HG03103 (cell line): Measurements from ENCODE around the gene SYNDIG1.

Source experiments
- ATAC-seq: cut with Tn5 transposase; IDR thresholded peaks from one replicate; pipeline ENCODE4 v1.9.1; 2021; ENCODE audit warnings: low read depth; ENCODE audit not compliant: unreplicated experiment

SYNDIG1 gene

GRCh38 chr20:24518515-24518914 is 49.1 kb downstream of the SYNDIG1 start:
- no peak for ATAC-seq

GRCh38 chr20:24519476-24519875 is 50.0 kb downstream of the SYNDIG1 start:
- no peak for ATAC-seq

GRCh38 chr20:24521032-24521431 is 51.6 kb downstream of the SYNDIG1 start:
- no peak for ATAC-seq

GRCh38 chr20:24522452-24523330 is 53.3 kb downstream of the SYNDIG1 start:
- ATAC-seq, result no peak

GRCh38 chr20:24523661-24524060 is 54.2 kb downstream of the SYNDIG1 start:
- ATAC-seq, result no peak

- no peak for ATAC-seq
Observed at GRCh38 chr20:24528583-24529368, 59.3 kb downstream of the SYNDIG1 start.

- ATAC-seq, result no peak
Observed at GRCh38 chr20:24529369-24529719, 59.9 kb downstream of the SYNDIG1 start.

GRCh38 chr20:24530131-24530680 is 60.8 kb downstream of the SYNDIG1 start:
- ATAC-seq, result no peak

GRCh38 chr20:24531202-24531601 is 61.8 kb downstream of the SYNDIG1 start:
- no peak for ATAC-seq

- no peak for ATAC-seq
Observed at GRCh38 chr20:24531631-24532419, 62.4 kb downstream of the SYNDIG1 start.

GRCh38 chr20:24533449-24533848 is 64.0 kb downstream of the SYNDIG1 start:
- no peak for ATAC-seq

- no peak for ATAC-seq
Observed at GRCh38 chr20:24534282-24534681, 64.9 kb downstream of the SYNDIG1 start.

GRCh38 chr20:24535941-24536730 is 66.7 kb downstream of the SYNDIG1 start:
- no peak for ATAC-seq

- ATAC-seq, result no peak
Observed at GRCh38 chr20:24537210-24537609, 67.8 kb downstream of the SYNDIG1 start.

GRCh38 chr20:24542721-24543120 is 73.3 kb downstream of the SYNDIG1 start:
- no peak for ATAC-seq

GRCh38 chr20:24543168-24543567 is 73.7 kb downstream of the SYNDIG1 start:
- no peak for ATAC-seq

GRCh38 chr20:24543741-24544140 is 74.3 kb downstream of the SYNDIG1 start:
- ATAC-seq, result no peak

GRCh38 chr20:24544371-24544770 is 74.9 kb downstream of the SYNDIG1 start:
- ATAC-seq, result no peak

GRCh38 chr20:24545168-24545567 is 75.7 kb downstream of the SYNDIG1 start:
- no peak for ATAC-seq
